Activated CD4-positive, CD25-positive, alpha-beta regulatory T cell treated with anti-CD3 and anti-CD28 coated beads, Interleukin-2, amount 50 U/mL, for 72 hours (primary cell): Measurements from ENCODE around the gene ZNF554.
"Not testable (repeated sequence)": the region's sequence is repeated elsewhere in the genome, so short reads cannot be mapped to it uniquely, and the experiment has no call there.

Experiments used
- DNase-seq: peaks from one replicate; pipeline ENCODE4 v3.0.0; 2021

The ZNF554 gene

DNA sequence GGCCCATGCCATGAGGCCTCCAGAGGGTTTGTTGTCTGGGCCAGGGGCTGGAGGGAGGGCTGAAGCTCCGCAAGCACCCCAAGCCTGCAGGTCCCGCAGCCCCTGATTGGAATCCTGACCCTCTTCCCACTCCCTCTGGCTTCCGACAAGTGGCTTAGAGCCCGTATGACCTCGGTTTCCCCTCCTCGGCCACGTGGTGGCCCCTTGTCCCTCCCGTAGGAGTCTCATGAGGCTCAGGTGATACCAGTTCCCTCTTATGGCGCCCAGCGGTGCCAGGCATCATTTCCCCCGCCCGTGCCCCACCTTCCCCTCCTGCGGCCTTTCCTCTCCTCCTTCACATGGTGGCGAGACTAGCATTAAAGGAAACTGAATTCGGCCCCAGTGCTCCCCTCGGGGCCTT, 28.2 kb upstream of the ZNF554 start:
- no peak for DNase-seq

GRCh38 chr19:2791876-2792275, 27.8 kb upstream of the ZNF554 start:
- no peak for DNase-seq

DNA sequence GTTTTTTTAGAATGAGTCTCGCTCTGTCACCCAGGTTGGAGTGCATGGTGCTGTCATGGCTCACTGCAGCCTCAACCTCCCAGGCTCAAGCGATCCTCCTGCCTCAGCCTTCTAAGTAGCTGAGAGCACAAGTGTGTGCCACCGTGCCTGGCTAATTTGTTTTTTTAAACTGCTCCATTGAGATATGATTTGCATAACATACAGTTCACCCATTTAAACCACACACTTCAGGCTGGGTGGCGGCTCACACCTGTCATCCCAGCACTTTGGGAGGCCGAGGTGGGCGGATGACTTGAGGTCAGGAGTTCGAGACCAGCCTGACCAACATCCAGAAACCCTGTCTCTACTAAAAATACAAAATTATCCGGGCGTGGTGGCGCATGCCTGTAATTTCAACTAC, 27.0 kb upstream of the ZNF554 start:
- not testable (repeated sequence) for DNase-seq

DNA sequence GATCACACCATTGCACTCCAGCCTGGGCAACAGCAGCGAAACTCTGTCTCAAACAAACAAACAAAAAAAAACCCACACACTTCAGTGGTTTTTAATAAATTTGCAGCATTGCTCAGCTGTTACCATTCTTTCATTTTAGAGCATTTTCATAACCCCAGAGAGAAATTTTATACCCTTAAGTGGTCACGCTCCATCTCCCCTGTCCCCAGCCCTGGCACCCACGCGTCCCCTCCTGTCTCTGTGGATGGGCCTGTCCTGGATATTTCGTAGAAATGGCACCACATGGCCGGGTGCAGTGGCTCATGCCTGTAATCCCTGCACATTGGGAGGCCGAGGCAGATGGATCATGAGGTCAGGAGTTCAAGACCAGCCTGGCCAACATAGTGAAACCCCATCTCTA, 26.5 kb upstream of the ZNF554 start:
- no peak for DNase-seq

DNA sequence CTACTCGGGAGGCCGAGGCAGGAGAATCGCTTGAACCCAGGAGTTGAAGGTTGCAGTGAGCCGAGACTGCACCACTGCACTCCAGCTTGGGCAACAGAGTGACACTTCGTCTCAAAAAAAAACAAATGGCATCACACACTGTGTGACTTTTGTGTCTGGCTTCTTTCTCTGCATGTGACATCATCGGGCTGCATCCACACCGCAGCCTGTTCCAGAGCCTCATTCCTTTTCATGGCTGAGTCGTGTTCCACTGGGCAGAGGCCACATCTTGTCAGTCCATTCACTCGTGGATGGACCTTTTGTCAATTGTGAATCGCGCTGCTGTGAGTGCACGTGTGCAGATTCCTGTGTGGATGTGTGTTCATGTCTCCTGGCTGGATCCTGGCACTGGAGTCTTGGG, 26.1 kb upstream of the ZNF554 start:
- no peak for DNase-seq

- DNase-seq, result no peak
These were observed 23.6 kb upstream of the ZNF554 start for GRCh38 chr19:2795827-2796658.

GRCh38 chr19:2796659-2797266, 22.9 kb upstream of the ZNF554 start:
- no peak for DNase-seq

- no peak for DNase-seq
These were observed 22.4 kb upstream of the ZNF554 start for GRCh38 chr19:2797280-2797679.

DNA sequence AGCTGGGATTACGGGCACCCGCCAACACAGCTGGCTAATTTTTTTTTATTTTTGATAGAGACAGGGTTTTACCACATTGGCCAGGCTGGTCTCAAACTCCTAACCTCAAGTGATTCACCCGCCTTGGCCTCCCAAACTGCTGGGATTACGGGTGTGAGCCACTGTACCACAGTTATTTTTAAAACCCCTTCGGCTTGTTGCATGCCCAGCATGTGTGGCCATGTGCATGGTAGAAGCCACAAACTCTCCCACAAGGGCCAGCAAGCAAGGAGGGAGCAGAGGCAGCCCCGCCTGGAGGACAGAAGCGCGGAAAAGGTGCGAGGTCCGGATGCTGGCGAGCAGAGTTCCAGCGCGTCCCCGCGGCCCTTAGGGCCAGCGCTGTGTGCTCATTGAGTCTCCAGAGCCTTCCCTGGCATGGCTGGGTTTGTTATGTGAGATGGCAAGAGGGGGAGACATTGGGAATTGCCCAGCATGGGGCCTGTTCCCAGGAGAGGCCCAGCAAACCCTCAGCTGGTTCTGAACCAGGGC, 21.4 kb upstream of the ZNF554 start:
- no peak for DNase-seq

DNA sequence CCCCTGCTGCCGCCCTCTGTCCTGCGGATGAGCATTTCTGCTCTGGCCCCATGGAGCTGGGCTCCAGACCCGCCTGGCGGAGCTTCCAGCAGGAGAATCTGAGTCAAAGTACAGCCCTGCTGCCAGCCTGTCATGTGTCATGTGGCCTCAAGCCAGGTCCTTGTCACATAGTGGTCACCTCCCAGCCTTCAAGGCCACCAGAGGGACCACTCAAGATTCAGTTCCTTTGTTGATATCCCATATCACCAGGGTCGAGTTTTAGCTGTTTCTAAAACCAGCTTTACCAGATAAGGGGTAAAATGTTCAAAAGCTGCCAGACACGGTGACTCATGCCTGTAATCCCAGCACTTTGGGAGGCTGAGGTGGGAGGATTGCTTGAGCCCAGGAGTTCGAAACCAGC, 20.9 kb upstream of the ZNF554 start:
- no peak for DNase-seq

- DNase-seq, result no peak
These were observed 20.2 kb upstream of the ZNF554 start for GRCh38 chr19:2799273-2800020.

- no peak for DNase-seq
These were observed 19.2 kb upstream of the ZNF554 start for GRCh38 chr19:2800506-2800905.

- DNase-seq, result no peak
These were observed 16.8 kb upstream of the ZNF554 start for GRCh38 chr19:2802826-2803225.

DNA sequence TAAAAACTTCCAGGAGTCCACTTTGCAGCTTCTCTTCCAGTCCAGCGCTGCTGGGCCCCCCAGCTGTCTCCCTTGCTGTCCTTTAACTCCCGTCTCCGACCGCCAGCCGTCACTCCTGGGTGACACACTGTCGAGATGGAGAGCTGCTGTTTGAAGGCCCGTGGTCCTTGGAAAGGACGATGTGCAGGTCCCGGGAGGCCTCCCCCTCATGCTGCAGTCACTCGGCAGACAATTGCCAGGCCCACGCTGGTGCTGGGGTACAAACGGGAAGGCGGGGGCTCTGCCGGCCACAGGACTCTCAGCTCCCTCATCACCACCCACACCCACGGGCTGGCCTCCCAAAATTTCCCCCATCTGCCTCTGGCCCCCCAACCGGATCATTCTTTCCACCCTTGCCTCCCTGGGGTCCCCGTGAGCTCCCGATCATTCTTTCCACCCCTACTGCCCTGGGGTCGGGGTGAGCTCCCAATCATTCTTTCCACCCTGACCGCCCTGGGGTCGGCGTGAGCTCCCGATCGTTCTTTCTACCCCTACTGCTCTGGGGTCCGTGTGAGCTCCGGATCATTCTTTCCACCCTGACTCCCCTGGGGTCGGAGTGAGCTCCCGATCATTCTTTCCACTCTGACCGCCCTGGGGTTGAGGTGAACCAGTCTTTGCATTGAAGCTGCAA, 16.0 kb upstream of the ZNF554 start:
- DNase-seq, result no peak

DNA sequence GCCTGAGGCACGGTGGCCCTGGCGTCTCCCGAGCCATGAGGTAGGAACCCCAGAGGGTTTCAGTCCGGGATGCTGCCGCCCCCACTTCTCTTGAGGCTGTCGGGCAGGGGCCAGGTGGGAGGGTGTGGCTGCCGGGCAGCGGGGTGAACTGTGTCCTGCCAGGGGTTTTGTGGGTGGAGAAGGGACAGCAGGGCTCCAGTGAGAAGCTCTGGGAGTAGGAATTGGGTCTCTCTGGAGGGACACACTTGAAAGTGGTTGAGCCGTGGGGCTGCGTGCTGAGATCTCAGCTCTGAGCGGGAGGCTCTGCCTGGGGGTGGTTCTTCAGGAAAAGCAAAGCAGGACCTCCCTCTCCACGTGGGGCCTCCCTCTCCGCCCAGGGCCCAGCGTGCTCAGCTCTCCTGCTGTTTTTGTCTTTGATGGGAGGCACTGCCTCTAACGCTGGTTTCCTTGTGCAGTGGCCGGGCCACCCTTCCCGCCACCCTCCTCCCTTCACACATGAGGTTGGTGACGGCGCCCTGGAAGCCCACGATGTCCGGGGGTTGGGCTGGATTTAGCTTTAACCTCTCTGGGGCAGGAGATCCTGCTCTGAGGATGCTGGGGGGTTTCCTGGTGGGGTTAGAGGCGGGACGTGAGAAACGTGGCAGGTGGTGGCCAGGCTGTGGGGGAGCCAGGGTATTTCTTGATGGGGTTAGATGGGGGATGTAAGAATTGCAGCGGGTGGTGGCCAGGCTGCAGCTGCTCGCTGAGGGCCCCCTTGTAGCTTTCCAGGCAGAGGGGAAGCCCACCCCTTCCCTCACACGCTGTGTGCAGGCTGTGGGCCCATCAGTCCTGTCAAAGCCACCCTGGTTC, 15.3 kb upstream of the ZNF554 start:
- DNase-seq, result no peak

DNA sequence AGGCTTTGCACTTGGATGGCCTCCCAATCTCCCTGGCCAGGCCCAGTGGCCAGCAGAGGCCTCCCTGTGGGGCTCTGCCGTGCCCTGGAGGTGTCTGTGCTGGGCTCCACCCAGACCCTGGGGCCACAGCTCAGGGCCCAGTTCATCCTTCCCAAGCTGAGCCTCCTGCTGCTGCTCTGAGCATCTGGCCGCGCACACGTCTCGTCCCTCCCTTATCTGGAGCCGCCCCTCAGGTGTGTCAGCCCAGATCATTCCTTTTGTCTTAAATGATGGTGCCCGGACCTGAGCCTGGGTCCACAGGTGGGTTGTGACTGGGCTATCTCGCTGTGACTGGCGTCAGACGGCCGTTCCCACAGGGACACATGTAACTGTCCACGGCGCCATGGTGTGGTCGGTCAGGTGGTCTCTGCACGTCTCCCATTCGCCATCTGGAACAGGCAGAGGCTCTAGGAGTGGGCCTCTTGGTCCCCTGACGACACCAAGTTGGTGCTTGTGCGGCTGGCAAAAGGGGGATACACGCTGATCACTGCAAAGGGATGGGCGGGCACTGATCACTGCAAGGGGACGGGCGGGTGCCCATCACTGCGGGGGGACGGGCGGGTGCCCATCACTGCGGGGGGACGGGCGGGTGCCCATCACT, 14.3 kb upstream of the ZNF554 start:
- no peak for DNase-seq

DNA sequence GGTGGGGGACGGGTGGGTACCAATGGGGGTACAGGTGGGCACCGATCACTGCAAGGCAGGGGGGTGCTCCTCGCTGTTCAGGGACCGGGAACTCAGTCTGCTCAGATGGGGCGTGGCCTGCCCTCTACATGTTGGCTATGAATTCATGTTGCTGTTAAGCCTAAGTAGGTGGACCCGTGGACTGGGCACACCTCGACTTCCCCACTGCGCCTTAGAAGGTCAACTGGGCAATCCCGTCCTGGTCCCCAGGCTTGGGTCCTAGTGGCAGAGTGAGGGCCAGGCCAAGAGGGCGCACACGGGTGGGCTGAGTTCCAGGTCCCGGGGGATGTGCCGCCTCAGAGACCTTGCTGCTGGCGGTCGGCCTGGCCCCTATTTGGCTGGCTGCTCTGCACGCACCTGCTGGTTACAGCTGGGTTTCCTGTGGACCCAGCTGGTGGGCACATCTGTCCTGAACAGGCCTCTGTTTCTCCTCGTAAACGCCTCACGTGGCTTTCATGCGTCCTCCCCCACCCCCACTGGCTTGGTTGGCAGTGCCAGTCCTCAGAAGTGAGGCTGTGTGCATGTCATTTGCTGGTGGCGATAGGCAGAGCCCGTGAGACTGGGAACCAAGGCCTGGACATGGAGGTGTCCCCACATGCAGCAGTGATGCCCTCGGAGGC, 13.5 kb upstream of the ZNF554 start:
- DNase-seq, result no peak

- DNase-seq, result no peak
These were observed 12.8 kb upstream of the ZNF554 start for GRCh38 chr19:2806736-2807378.

DNA sequence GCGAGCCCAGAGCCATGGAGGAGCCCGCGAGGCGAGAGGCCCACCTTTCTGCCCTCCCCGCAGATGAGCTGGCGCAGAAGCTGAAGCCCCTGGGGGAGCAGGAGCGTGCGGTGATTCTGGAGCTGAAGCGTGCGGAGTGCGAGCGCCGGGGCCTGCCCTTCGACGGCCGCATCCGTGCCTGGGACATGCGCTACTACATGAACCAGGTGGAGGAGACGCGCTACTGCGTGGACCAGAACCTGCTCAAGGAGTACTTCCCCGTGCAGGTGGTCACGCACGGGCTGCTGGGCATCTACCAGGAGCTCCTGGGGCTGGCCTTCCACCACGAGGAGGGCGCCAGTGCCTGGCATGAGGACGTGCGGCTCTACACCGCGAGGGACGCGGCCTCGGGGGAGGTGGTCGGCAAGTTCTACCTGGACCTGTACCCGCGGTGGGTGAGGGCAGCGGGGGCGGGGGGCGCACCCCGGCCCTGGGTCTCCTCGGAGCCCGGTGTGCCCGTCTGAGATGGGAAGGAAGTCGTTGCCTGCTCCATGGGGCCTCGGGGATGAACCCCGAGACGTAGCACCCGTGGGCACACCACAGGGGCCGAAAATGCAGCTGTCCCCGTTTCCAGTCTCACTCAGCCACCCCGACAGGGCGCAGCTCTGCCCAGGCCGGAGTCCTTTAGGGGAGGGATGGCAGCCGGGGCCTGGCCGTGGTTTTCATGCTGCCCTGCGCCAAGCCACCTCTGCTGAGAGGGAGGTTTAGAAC, 12.1 kb upstream of the ZNF554 start:
- no peak for DNase-seq
